HG03439 (cell line): ENCODE measurements around the gene APC.
"Not testable (repeated sequence)": the region's sequence is repeated elsewhere in the genome, so short reads cannot be mapped to it uniquely, and the experiment has no call there.

Experiments used
- ATAC-seq: cut with Tn5 transposase; IDR thresholded peaks from one replicate; pipeline ENCODE4 v1.9.1; 2021; ENCODE audit warnings: mild to moderate bottlenecking, moderate library complexity; ENCODE audit not compliant: unreplicated experiment

Gene APC

DNA sequence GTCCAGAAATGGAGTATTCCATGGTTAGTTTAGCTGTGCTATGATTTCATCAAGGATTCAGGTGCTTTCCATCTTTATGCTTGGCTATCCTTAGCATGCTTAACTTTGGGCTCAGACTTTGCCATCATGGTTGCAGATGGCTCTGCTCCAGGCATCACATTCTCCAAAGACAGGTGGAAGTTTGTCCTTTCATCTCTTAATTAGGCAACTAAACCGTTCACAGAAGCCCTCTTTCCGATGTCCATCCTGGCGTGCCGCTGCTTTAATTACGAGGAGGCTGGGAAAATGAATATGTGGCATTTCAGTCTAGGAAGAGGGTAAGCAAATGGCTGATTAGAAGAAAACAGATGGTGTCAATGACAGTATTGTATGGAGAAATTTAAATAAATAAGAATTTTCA, 24.5 kb upstream of the APC start:
- no peak for ATAC-seq

DNA sequence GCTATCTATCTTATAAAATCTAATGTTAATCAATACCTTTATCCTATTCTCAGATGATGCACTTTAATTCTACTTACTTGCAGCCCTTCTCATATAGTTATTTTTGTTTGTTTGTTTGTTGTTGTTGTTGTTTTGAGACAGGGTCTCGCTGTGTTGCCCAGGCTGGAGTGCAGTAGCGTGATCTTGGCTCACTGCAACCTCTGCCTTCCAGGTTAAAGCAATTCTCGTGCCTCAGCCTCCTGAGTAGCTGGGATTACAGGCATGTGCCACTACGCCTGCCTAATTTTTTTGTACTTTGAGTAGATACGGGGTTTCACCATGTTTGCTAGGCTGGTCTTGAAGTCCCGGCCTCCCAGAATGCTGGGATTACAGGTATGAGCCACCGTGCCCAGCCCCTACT, 20.8 kb upstream of the APC start:
- ATAC-seq, result not testable (repeated sequence)

DNA sequence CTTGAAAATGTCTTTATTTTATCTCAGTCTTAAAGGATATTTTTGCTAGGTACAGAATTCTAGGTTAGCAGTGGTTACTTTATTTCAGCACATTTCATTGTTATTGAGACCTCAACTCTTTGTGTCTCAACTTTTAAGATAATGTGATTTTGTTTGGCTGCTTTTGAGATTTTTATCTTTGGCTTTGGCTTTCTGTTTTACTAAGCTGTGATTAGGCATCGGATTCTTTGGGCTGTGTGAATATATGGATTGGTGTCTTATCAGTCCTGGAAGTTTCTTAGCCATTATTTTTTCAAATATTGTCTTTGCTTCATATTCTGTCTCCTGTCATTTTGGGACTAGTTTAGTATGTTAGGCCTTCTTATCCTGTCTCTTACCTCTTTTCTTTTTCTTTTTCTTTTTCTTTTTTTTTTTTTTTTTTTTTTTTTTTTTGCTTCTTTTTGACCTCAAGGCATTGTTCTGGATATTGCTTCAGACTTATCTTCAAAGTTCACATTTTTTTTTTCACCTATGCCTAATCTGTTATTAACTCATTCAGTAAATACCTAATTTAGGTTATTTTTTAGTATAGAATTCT, 20.1 kb upstream of the APC start:
- ATAC-seq, result no peak

DNA sequence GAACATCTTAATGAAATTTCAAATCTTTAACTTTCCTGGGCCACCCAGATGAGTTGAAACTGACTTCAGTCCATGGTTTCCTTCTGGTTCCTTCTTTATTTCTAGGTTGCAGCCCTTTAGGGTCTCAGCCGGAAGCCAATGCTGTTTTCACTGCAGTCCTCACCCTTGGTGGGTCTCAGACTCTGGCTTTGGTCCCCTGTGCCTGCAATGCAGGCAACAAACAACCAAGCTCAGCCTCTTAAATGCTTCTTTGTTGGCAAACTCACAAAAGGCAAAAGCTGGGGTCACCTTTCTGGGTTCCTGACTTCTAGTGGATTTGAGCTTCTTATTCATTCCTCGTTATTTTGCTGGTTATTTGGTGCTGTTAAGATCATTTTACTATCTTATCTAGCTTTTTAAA, 19.3 kb upstream of the APC start:
- ATAC-seq, result no peak

DNA sequence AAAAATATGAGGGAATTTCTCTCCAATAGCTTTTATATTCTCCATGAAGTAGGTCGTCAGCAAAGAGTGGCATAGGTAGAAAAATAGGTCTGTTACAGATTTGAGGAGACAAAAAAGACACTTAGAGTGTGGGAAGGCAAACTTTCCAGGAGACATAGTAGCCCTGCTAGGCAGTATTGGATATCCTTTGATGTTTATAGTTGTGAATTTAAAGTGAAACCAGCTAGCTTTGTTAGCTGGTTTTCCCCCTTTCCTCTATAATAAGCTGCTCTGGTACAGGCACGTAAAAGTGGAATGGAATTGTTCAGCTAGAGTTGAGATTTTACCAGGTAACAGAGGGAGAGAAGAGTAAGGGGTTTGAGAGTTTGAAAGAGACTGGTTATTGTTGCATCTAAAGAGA, 17.1 kb upstream of the APC start:
- ATAC-seq, result no peak

DNA sequence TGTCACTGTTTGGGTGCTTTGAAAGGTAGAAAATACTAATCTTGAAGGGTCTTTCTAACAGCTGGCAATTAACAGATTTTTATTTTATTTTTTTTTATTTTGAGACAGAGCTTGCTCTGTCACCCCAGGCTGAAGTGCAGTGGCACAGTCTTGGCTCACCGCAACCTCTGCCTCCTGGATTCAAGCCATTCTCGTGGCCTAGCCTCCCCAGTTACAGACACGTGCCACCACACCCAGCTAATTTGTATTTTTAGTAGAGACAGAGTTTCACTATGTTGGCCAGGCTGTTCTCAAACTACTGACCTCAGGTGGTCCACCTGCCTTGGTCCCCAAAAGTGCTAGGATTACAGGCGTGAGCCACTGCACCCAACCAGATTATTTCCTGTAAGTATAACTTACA, 12.8 kb upstream of the APC start:
- no peak for ATAC-seq

DNA sequence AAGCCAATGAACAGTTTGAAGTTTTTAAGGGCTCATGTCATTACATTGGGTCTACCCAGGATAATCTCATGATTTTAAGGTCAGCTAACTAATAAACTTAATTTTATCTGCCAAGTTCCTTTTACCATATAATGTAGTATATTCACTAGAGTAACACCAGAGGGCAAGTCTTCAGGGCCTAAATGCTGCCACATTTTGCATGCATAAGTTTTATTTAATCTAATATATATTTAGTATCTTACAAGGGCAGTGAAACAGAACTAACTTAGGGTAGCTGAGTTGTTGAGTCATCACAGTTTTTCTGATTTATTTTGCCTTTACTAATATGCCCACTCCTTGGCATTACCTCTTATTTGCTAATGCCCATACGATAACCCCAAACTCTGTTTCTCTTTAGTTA, 8.1 kb upstream of the APC start:
- ATAC-seq, result no peak

DNA sequence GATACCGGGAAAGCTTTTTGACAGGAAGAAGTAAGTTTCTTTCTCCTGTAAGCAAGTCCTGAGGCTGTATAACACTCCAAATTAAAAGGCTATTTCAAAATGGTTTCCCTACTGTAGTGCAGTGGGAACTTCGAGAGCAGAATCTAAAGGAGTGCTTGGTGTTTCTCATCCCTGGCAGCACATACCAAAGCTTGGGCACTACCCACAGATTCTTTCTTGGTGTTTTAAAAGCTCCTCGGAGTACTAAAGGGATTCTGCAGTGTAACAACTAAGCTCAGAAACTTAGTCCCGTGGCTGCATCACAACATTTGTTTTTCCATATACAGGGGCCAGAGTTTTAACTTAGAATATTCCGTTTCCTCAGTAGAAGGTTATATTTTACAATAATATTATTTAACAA, 5.6 kb upstream of the APC start:
- ATAC-seq, result no peak

DNA sequence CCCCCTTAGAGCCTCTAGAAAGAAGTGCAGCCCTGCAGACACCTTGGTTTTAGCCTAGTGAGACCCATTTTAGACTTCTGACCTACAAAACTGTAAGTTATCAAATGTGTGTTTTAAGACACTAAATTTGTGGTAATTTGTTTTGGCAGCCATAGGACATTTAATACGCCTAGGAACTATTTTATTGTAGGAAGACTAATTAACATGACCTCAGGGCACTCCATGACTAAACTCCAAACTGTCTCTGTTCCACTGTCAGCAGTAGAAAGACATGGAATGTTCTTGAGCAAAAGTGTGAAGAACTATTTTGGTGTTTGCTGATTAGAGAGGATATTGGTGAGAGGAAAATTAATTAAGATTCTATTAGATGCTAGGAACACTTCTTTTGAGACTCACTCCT, 4.1 kb upstream of the APC start:
- no peak for ATAC-seq

DNA sequence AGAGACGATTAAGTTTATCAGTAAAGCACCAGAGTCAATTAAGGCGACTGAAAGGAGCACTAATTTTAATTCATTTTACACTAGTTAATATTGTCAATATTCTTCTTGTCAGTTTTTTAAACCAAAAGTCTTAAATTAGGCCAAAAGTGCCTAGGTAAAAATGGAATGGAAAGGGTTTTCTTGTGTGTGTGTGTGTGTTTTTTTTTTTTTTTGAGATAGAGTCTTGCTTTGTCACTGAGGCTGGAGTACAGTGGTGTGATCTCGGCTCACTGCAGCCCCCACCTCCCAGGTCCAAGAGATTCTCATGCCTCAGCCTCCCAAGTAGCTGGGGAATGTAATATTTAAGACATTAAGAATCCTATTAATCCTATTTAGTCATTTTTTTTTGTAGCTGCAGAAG, 3.1 kb upstream of the APC start:
- no peak for ATAC-seq

DNA sequence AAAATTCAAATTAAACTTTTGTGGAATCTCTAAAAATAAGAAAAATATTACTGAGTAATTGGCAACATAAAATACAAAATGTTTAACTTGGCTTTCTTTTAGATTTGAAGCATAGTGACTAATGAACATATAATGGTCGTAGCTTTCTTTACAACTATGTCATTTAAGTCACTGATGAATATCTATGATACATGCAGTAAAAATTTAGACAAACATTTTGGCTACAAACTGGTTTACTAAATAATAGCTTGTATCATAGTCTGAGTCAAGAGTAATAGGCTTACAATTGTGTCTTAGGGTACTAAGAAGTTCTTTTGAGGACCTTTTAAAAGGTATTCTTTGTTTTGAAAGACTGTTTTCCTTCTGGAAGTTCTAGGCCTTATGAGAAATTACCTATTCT, 2.0 kb upstream of the APC start:
- ATAC-seq, result no peak

DNA sequence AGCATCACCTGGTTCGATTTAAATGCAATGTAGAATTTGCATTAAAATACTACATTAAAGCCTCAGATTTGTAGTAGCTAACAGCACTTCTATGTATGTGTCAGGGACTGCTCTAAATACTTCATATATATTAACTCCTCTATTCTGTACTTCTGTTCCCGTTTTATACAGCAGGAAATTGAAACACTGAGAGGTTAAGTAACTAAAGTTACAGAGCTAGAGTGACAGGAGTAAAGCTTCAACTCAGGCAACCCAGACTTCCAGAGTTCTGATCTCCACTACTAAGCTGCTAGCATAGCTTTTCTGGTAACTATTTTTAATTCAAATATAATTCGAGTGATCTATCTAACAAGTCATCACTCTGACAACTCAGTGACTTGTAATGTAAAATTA, 619 bp upstream of the APC start:
- ATAC-seq, result no peak

DNA sequence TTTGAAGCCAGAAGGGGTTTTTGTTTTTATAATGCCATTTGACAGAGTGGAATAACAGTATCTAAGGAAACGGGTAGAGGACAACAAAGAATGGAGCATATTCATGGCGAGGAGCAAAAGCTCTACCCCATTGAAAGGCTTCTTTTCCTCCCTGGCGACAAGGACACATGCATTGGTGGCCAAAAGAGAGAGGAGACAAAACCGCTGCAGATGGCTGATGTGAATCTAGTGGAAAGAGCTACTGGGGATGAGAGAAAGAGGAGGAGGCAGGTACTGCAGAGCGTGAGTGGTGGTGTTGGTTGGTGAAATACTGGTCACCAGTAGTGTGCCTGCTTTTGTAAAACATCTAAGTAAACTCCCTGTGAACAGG, 491 bp downstream of the APC start:
- peak; percentile 37 for ATAC-seq

DNA sequence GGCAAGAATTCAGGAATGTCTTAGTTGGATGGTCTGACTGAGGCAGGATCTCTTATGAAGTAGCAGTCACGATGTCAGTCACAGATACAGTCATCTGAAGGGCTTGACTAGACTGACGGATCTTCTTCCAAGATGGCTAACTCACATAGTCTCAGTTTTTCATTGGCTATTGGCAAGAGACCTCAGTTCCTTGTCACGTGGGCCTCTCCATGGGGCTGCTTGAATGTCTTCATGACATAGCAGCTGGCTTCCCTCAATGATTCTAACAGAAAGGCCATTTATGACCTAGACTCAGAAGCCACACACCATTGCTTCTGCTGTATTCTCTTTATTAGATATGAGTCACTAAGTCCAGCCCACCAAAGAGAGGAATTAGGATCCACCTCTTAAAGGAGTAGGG, 4.7 kb downstream of the APC start:
- no peak for ATAC-seq

DNA sequence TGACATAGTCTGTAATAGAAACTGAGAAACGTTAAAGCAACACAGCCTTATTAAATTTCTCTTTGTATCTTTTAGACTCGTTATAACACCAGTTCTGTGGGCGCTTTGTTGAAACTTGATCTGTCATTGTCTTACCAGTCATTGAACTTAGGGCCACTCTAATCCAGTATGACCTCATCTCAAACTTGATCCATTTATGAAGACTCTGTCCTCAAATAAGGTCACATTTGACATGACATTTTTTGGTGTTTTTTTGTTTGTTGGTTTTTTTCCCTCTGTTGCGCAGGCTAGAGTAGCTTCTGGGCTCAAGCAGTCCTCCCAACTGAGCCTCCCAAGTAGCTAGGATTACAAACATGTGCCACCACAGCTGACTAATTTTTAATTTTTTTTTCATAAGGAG, 5.9 kb downstream of the APC start:
- no peak for ATAC-seq

DNA sequence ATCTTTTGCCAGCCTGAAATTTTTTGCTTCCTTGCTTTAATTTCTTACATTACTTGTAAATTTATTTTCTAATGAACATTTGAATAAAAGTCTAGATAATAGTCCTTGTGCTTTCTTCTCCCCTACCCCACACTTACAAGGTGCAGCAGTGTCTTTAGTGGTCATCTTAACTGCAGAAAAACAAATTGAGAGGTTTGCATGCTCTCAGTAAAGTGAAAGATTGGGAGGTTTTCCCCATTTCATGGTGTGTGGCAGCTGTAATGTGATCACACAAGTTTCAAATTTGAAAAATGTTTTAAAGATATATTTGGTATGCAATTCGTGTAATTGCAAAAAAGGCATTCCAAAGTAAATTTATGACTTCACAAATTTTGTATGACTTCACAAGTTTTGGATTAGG, 14.7 kb downstream of the APC start:
- no peak for ATAC-seq

DNA sequence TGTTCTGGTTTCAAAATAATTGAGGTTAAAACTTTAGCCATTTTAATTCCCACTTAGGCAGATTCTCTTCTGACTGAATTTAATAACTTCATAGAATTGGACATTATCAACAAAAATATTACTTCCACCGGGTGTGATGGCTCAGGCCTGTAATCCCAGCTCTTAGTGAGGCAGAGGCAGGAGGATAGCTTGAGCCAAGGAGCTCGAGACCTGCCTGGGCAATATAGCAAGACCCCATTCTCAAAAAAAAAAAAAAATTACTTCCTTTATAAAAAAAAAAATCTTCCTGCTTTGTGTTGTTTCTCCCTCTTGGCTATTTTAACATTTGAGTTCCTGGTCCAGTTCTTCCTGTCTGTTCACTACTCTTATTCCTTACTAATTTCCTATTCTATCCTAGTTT, 18.0 kb downstream of the APC start:
- ATAC-seq, result no peak

DNA sequence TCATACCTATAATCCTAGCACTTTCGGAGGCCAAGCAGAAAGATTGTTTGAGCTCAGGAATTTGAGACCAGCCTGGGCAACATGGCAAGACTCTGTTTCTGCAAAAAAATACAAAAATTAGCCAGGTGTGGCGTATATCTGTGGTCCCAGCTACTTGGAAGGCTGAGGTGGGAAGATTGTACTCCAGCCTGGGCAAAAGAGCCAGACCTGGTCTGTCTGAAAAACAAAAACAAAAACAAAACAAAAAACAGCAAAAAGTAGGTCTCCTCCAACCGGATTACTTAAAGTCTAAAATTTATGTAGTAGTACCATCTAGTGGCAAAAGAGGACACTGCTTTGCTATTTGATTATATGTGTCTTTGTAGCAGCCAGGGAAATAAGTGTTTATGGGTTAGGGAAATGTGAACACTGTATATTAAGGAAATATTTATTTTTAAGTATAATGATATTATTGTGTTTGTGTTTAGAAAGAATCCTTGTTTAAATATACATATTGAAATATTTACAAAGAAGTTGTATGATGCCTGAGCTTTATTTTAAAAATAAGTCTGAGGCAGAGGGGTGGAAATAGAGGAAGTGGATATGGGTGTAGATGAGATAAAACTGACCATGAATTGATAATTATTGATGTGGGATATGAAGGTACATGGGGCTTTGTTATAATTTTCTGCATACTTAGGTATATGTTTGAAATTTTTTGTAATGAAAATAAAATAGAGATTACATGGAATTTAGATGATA, 20.0 kb downstream of the APC start:
- peak; percentile 74 for ATAC-seq

DNA sequence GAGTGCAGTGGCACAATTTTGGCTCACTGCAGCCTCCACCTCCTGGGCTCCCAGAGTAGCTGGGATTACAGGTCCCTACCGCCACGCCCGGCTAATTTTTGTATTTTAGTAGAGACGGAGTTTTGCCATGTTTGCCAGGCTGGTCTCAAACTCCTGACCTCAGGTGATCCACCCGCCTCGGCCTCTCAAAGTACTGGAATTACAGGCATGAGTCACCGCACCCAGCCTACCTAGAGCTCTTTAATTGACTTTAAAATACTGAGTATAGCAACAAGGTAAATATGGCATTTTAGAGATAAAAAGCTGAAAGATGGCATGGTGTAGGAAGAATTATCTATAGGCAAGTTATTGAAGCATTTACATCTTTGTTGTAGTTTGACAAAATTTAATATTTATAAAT, 21.0 kb downstream of the APC start:
- no peak for ATAC-seq

DNA sequence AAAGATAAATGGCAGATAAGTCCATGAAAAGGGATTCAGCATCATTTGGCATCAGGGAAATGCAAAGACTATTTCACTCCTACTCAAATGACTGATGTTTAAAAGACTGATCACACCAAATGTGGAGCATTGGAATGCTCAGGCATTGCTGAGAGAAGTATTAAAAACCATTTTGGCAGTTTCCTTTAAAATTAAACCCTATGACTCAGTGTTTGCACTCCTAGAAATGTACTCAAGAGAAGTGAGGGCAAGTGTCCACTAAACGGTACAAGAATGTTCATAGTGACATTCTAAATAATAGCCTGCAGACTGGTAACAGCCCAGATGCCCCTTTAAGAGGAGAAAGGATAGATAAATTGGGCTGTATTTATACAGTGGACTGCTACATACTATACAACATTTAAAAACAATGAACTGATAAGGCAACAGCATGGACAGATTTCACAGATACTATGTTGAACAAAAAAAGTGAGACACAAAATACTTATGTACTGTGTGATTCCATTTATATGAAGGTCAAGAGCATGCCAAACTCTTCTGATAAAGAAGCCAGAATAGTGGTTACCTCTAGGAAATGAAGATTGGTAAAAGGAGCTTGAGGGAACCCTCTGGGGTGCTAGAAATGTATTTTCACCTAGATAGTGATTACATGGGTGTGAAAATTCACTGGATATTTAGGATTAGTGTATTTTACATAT, 24.6 kb downstream of the APC start:
- no peak for ATAC-seq

DNA sequence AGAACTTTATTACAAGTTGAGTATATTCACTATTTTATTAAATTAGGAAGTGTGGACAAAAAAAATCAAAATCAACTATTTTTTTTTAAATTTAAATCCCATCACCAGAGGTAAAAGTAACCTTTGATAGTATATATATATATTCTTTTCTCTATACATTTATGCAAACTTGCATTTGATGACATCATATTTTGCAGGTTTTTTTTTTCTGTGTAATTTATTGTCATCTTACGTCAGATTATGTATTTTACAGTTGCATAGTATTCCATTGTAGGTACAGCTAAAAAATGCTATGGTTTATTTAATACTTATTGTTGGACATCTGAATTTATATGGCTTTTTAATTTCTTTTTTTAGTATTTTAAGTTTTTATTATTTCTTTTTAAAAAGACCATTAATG, 25.5 kb downstream of the APC start:
- no peak for ATAC-seq

DNA sequence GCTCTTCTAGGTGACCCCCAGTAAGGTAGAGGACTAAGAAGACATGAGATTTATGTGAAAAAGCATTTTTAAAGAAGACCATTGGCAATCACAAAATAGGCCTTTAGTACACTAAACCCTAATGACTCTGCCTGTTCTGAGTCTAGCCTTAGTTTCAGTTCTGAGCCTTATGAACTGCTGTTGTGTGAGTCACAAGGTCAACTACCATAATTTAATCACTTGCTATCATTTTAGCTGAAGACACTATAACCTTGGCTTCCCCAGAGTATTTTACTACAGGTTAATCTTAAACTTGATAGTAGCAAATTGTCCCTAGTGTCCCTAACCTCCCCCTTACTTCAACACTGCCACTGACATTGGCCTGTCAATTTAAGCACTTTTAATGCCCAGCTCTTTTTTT, 34.4 kb downstream of the APC start:
- ATAC-seq, result no peak
